PC-9 (cell line): Measurements from ENCODE around the gene NUP188. TPM values are rescaled to one million over a fixed set of nuclear protein-coding genes. Genes with fewer than 3 reads are reported as not detected.

Source experiments
- BruUV-seq: library from RNA; stranded (reverse); fragments of 400-500 nt; replicated peaks from 2 replicates; lab custom pipeline; 2021; lab: Mats Ljungman, UMichigan
- CTCF ChIA-PET: fragments of 300-600 bp; sonication (Branson Sonifier 250); formaldehyde crosslinking; loops from one replicate; lab custom pipeline; 2022; ENCODE audit warnings: antibody characterized with exemption; lab: Charles Lee
- POLR2A ChIA-PET: fragments of 300-600 bp; sonication (Branson Sonifier 250); formaldehyde crosslinking; loops from one replicate; lab custom pipeline; 2022; ENCODE audit warnings: antibody characterized with exemption; ENCODE audit not compliant: unreplicated experiment; lab: Charles Lee
- DNase-seq, 2 experiments: peaks; one replicate each; pipeline versions ENCODE4 v3.0.0 to v3.0.0-alpha.2; 2015 to 2022; ENCODE audit warnings: mixed read lengths in 1 of 2
- H2AFZ ChIP-seq: fragments of 200-600 bp; sonication (generic); 2 replicates; pipeline ENCODE4 v1.8.1; 2017; ENCODE audit warnings: antibody characterized with exemption
- H3F3A ChIP-seq: fragments of 200-600 bp; sonication (generic); 2 replicates; pipeline ENCODE4 v1.8.1; 2017; ENCODE audit warnings: antibody characterized with exemption, mild to moderate bottlenecking, low read depth; ENCODE audit not compliant: insufficient read depth
- H3K27ac ChIP-seq: fragments of 200-600 bp; sonication (generic); 2 replicates; pipeline ENCODE4 v1.6.1; 2016; ENCODE audit warnings: mixed run types
- H3K27me3 ChIP-seq: fragments of 200-600 bp; sonication (generic); 2 replicates; pipeline ENCODE4 v1.6.1; 2016; ENCODE audit warnings: low read depth, mixed run types; ENCODE audit not compliant: insufficient read depth
- H3K36me3 ChIP-seq: fragments of 200-600 bp; sonication (generic); 2 replicates; pipeline ENCODE4 v1.6.1; 2016; ENCODE audit warnings: low read depth, mixed run types
- H3K4me1 ChIP-seq: fragments of 200-600 bp; sonication (generic); replicated peaks from 2 replicates; pipeline ENCODE4 v1.6.1; 2016; ENCODE audit warnings: mixed run types; ENCODE audit not compliant: insufficient read depth
- H3K4me2 ChIP-seq: fragments of 200-600 bp; sonication (generic); 2 replicates; pipeline ENCODE4 v1.6.1; 2017; ENCODE audit warnings: mixed run types
- H3K4me3 ChIP-seq: fragments of 200-600 bp; sonication (generic); 2 replicates; pipeline ENCODE4 v1.6.1; 2016; ENCODE audit warnings: mixed run types
- H3K79me2 ChIP-seq: fragments of 200-600 bp; sonication (generic); 2 replicates; pipeline ENCODE4 v1.6.1; 2017; ENCODE audit warnings: low read depth, mixed run types
- H3K9me2 ChIP-seq: fragments of 200-600 bp; sonication (generic); 2 replicates; pipeline ENCODE4 v1.8.1; 2017; ENCODE audit warnings: mild to moderate bottlenecking; ENCODE audit not compliant: insufficient read depth
- H3K9me3 ChIP-seq: fragments of 200-600 bp; sonication (generic); 2 replicates; pipeline ENCODE4 v1.8.1; 2016; ENCODE audit warnings: low read depth; ENCODE audit not compliant: insufficient read depth
- H4K20me1 ChIP-seq: fragments of 200-600 bp; sonication (generic); 2 replicates; pipeline ENCODE4 v1.8.1; 2017; ENCODE audit not compliant: insufficient read depth
- EZH2 ChIP-seq: fragments of 200-600 bp; sonication (generic); IDR thresholded peaks from 2 replicates; pipeline ENCODE4 v1.8.0; 2017; ENCODE audit warnings: antibody characterized with exemption, low read depth
- intact Hi-C: fragments of 100-400 bp; cut with micrococcal nuclease; formaldehyde crosslinking; loops from one replicate; pipeline ENCODE4 v1.10.0; 2022; ENCODE audit not compliant: unreplicated experiment
- total RNA-seq: library from RNA; stranded (reverse); gene quantifications from 2 replicates; pipeline ENCODE4 v1.2.3, GENCODE V29; 2021
- TF ChIP-seq, protein P1 (sequence below): fragments of 200-600 bp; sonication (generic); conservative IDR thresholded peaks from 2 replicates; pipeline ENCODE4 v1.6.1; 2017; ENCODE audit warnings: mixed run types, antibody characterized with exemption, mild to moderate bottlenecking, moderate library complexity

The NUP188 gene
- total RNA-seq, 1 experiment from 2014 or later, result 90.0 TPM

DNA sequence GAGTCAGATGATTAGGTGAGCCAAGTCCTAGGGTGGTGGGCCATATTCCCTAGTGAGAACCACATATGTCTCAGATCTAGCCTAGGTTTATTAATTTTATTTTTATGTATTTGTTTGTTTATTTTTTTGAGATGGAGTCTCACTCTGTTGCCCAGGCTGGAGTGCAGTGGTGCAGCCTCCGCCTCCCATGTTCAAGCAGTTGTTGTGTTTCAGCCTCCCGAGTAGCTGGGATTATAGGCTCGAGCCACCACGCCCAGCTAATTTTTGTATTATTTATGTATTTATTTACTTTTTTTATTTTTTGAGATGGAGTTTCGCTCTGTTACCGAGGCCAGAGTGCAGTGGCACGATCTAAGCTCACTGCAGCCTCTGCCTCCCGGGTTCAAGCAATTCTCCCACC, 36.0 kb downstream of the NUP188 start:
- peaks cover 33% of the 10 kb centered on the region for H3K36me3 ChIP-seq
- H3K4me3 ChIP-seq, result no peak overlapping the region
- no peaks in the 10 kb centered on the region for H3K9me2 ChIP-seq
- H3K9me3 ChIP-seq, result no peaks in the 10 kb centered on the region
- no peak for DNase-seq
- intact Hi-C loops, result no loop called here
- CTCF ChIA-PET, result no interaction called here
- POLR2A ChIA-PET, result no interaction called here
- no peaks in the 10 kb centered on the region for H3K27me3 ChIP-seq
- H3K79me2 ChIP-seq, result no peaks in the 10 kb centered on the region
- no peak overlapping the region for H3K4me2 ChIP-seq
- TF ChIP-seq EZH2, result no peak
- TF ChIP-seq, protein P1, sequence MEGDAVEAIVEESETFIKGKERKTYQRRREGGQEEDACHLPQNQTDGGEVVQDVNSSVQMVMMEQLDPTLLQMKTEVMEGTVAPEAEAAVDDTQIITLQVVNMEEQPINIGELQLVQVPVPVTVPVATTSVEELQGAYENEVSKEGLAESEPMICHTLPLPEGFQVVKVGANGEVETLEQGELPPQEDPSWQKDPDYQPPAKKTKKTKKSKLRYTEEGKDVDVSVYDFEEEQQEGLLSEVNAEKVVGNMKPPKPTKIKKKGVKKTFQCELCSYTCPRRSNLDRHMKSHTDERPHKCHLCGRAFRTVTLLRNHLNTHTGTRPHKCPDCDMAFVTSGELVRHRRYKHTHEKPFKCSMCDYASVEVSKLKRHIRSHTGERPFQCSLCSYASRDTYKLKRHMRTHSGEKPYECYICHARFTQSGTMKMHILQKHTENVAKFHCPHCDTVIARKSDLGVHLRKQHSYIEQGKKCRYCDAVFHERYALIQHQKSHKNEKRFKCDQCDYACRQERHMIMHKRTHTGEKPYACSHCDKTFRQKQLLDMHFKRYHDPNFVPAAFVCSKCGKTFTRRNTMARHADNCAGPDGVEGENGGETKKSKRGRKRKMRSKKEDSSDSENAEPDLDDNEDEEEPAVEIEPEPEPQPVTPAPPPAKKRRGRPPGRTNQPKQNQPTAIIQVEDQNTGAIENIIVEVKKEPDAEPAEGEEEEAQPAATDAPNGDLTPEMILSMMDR, result no peak
- no TSS peak for BruUV-seq
- H2AFZ ChIP-seq, result no peak overlapping the region
- H4K20me1 ChIP-seq, result no peaks in the 10 kb centered on the region
- no peaks in the 10 kb centered on the region; the same call in 1 of the 2 replicates for H3F3A ChIP-seq
- H3K27ac ChIP-seq, result no peak overlapping the region
- H3K4me1 ChIP-seq, result no peaks in the 10 kb centered on the region

DNA sequence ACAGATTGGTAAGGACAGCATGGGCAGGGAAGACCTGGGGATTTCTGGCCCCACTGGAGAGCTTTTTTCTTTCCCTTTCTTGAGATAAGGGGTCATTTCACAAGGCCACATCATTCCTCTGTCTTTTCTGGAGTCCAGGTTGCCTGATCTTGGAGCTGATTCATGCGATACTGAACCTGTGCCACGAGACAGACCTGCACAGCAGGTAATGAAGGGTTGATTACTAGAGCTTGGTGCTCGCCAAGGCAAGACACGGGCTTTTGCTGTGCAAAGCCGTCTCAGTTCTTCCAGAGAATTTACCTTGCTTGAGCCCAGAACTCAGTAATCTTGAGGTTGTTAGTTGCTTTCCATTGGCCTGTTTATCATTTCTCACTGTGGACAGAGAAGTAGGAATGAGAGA, 39.2 kb downstream of the NUP188 start:
- H4K20me1 ChIP-seq, result no peaks in the 10 kb centered on the region
- no peak overlapping the region for H3K27ac ChIP-seq
- H3K9me2 ChIP-seq, result no peaks in the 10 kb centered on the region
- H3K4me1 ChIP-seq, result no peaks in the 10 kb centered on the region
- H3K4me3 ChIP-seq, result no peak overlapping the region
- intact Hi-C loops, result no loop called here
- CTCF ChIA-PET, result no interaction called here
- H3F3A ChIP-seq, result no peaks in the 10 kb centered on the region; the same call in 1 of the 2 replicates
- H3K79me2 ChIP-seq, result no peaks in the 10 kb centered on the region
- peaks cover 35% of the 10 kb centered on the region for H3K36me3 ChIP-seq
- H3K9me3 ChIP-seq, result no peaks in the 10 kb centered on the region
- H2AFZ ChIP-seq, result no peak overlapping the region
- H3K27me3 ChIP-seq, result no peaks in the 10 kb centered on the region
- no TSS peak for BruUV-seq
- TF ChIP-seq, protein P1, result no peak
- TF ChIP-seq EZH2, result no peak
- H3K4me2 ChIP-seq, result no peak overlapping the region
- no peak for DNase-seq
- POLR2A ChIA-PET, result interaction anchor here (0.5 kb wide), 1 partner anchor 563 kb away, joined by 3 read pairs; no protein-coding TSS in a partner anchor

GRCh38 chr9:128987805-128988204, 40.3 kb downstream of the NUP188 start:
- no peaks in the 10 kb centered on the region for H3K4me1 ChIP-seq
- H2AFZ ChIP-seq, result no peak overlapping the region
- no peaks in the 10 kb centered on the region for H3K79me2 ChIP-seq
- no peaks in the 10 kb centered on the region for H4K20me1 ChIP-seq
- no peak overlapping the region for H3K4me3 ChIP-seq
- POLR2A ChIA-PET, result interaction anchor here (0.6 kb wide), 2 partner anchors 170 to 352 kb away, joined by 11 to 17 read pairs; no protein-coding TSS in a partner anchor
- TF ChIP-seq, protein P1, result no peak
- no peak for TF ChIP-seq EZH2
- no peak overlapping the region for H3K27ac ChIP-seq
- CTCF ChIA-PET, result no interaction called here
- no peaks in the 10 kb centered on the region; the same call in 1 of the 2 replicates for H3F3A ChIP-seq
- H3K27me3 ChIP-seq, result no peaks in the 10 kb centered on the region
- H3K36me3 ChIP-seq, result peaks cover 31% of the 10 kb centered on the region
- H3K9me2 ChIP-seq, result no peaks in the 10 kb centered on the region
- intact Hi-C loops, result no loop called here
- no peak for DNase-seq
- no TSS peak for BruUV-seq
- H3K4me2 ChIP-seq, result no peak overlapping the region
- no peaks in the 10 kb centered on the region for H3K9me3 ChIP-seq
